ENCODE results near the gene ANGPT4.
A peak's percentile ranks its signal among the peaks of the same experiment; 100 is the strongest.
"Not testable (repeated sequence)": the region's sequence is repeated elsewhere in the genome, so short reads cannot be mapped to it uniquely, and the experiment has no call there.

ANGPT4 gene

GRCh38 chr20:871948-872347 is 44.2 kb downstream of the ANGPT4 start:
- DNase-seq, result no peak

GRCh38 chr20:871436-871835 is 44.7 kb downstream of the ANGPT4 start:
- no peak for DNase-seq

GRCh38 chr20:870758-871157 is 45.4 kb downstream of the ANGPT4 start:
- DNase-seq, result no peak

- no peak for DNase-seq
Measured at GRCh38 chr20:869606-870005, 46.5 kb downstream of the ANGPT4 start.

GRCh38 chr20:868279-868678 is 47.9 kb downstream of the ANGPT4 start:
- DNase-seq, result no peak

- no peak for DNase-seq
Measured at GRCh38 chr20:865440-865839, 50.7 kb downstream of the ANGPT4 start.

GRCh38 chr20:860891-861290 is 55.2 kb downstream of the ANGPT4 start:
- no peak for DNase-seq

- DNase-seq, result no peak
Measured at GRCh38 chr20:859751-860231, 56.3 kb downstream of the ANGPT4 start.

GRCh38 chr20:858011-858410 is 58.1 kb downstream of the ANGPT4 start:
- DNase-seq, result no peak

- DNase-seq, result no peak
Measured at GRCh38 chr20:856361-856775, 59.8 kb downstream of the ANGPT4 start.

- no peak for DNase-seq
Measured at GRCh38 chr20:855466-856360, 60.4 kb downstream of the ANGPT4 start.

GRCh38 chr20:854601-855000 is 61.5 kb downstream of the ANGPT4 start:
- DNase-seq, result no peak

- DNase-seq, result no peak
Measured at GRCh38 chr20:853406-853996, 62.6 kb downstream of the ANGPT4 start.

- DNase-seq, result not testable (repeated sequence)
Measured at GRCh38 chr20:848731-849130, 67.4 kb downstream of the ANGPT4 start.

GRCh38 chr20:848193-848592 is 67.9 kb downstream of the ANGPT4 start:
- DNase-seq, result no peak

GRCh38 chr20:846894-847278 is 69.2 kb downstream of the ANGPT4 start:
- peak; percentile 69 for DNase-seq

- DNase-seq, result peak; percentile 65
Measured at GRCh38 chr20:845941-846893, 69.9 kb downstream of the ANGPT4 start.

GRCh38 chr20:845226-845868 is 70.8 kb downstream of the ANGPT4 start:
- no peak for DNase-seq

- DNase-seq, result peak; percentile 82
Measured at GRCh38 chr20:844473-845225, 71.5 kb downstream of the ANGPT4 start.

- DNase-seq, result no peak
Measured at GRCh38 chr20:843912-844311, 72.2 kb downstream of the ANGPT4 start.

GRCh38 chr20:842547-842940 is 73.6 kb downstream of the ANGPT4 start:
- no peak for DNase-seq

Measured in GDM1 (cell line).